Stomach smooth muscle (tissue), 2 donors: Measurements from ENCODE around the gene DHRSX.
"Not testable (repeated sequence)": the region's sequence is repeated elsewhere in the genome, so short reads cannot be mapped to it uniquely, and the experiment has no call there.

ENCODE experiments used
- H3K27ac ChIP-seq: one replicate; pipeline ENCODE4 v1.7.0; 2013; ENCODE audit warnings: mild to moderate bottlenecking, low read length, inconsistent platforms
- H3K27me3 ChIP-seq, 2 donors: one replicate each; pipeline ENCODE4 v1.7.0; 2013; ENCODE audit warnings: low read length in 2 of 2; ENCODE audit not compliant: insufficient read depth in 2 of 2, control insufficient read depth in 1 of 2
- H3K36me3 ChIP-seq, 2 donors: one replicate each; pipeline ENCODE4 v1.7.0; 2013; ENCODE audit warnings: low read length in 2 of 2; ENCODE audit not compliant: control insufficient read depth in 2 of 2, insufficient read depth in 2 of 2
- H3K4me1 ChIP-seq: one replicate; pipeline ENCODE4 v1.7.0; 2013; ENCODE audit warnings: low read length; ENCODE audit not compliant: control insufficient read depth, insufficient read depth
- H3K4me3 ChIP-seq, 2 donors: one replicate each; pipeline ENCODE4 v1.7.0; 2013; ENCODE audit warnings: low read length in 2 of 2
- H3K9ac ChIP-seq, 2 donors: one replicate each; pipeline ENCODE4 v1.7.0; 2013; ENCODE audit warnings: low read length in 2 of 2, mild to moderate bottlenecking in 1 of 2
- H3K9me3 ChIP-seq, 2 donors: one replicate each; pipeline ENCODE4 v1.7.0; 2013; ENCODE audit warnings: low read length in 2 of 2; ENCODE audit not compliant: control insufficient read depth in 2 of 2
- donor health status: healthy.
- donor health status: Pancreatic carcinoma.

Gene DHRSX

GRCh38 chrX:2313864-2314640 lies 186.7 kb downstream of the DHRSX start:
- no peak overlapping the region for H3K4me3 ChIP-seq
- peaks cover 0 to 6% of the 10 kb centered on the region in 2 donors for H3K9me3 ChIP-seq
- no peaks in the 10 kb centered on the region for H3K4me1 ChIP-seq
- H3K9ac ChIP-seq = no peak overlapping the region
- no peaks in the 10 kb centered on the region for H3K36me3 ChIP-seq
- no peak overlapping the region for H3K27ac ChIP-seq
- no peaks in the 10 kb centered on the region for H3K27me3 ChIP-seq

- not testable (repeated sequence) for H3K4me3 ChIP-seq, H3K27ac ChIP-seq, H3K9ac ChIP-seq, H3K27me3 ChIP-seq, H3K4me1 ChIP-seq, H3K9me3 ChIP-seq, H3K36me3 ChIP-seq
These were observed 188.7 kb downstream of the DHRSX start for GRCh38 chrX:2312061-2312591.

- H3K36me3 ChIP-seq = no peaks in the 10 kb centered on the region
- no peak overlapping the region for H3K9ac ChIP-seq
These were observed 189.3 kb downstream of the DHRSX start for GRCh38 chrX:2311501-2311900.

GRCh38 chrX:2301901-2302300 lies 198.9 kb downstream of the DHRSX start:
- H3K9ac ChIP-seq = no peak overlapping the region
- no peak overlapping the region for H3K27ac ChIP-seq
- no peak overlapping the region for H3K4me3 ChIP-seq
- no peaks in the 10 kb centered on the region for H3K9me3 ChIP-seq
- no peaks in the 10 kb centered on the region for H3K27me3 ChIP-seq
- H3K36me3 ChIP-seq = no peaks in the 10 kb centered on the region
- no peaks in the 10 kb centered on the region for H3K4me1 ChIP-seq

More at GRCh38 chrX:2311501-2311900, 189.3 kb downstream of the DHRSX start:
- H3K4me1 ChIP-seq = no peaks in the 10 kb centered on the region
- H3K9me3 ChIP-seq = peaks cover 0 to 6% of the 10 kb centered on the region in 2 donors
- H3K27me3 ChIP-seq = no peaks in the 10 kb centered on the region
- no peak overlapping the region for H3K27ac ChIP-seq
- H3K4me3 ChIP-seq = no peak overlapping the region

- Histone ChIP-seq H3K36me3 (no peaks in the 10 kb centered on the region), H3K9ac (no peak overlapping the region), H3K9me3 (peaks cover 0 to 7% of the 10 kb centered on the region in 2 donors), H3K4me1 (no peaks in the 10 kb centered on the region), H3K27ac (no peak overlapping the region), H3K4me3 (no peak overlapping the region), H3K27me3 (no peaks in the 10 kb centered on the region)
These were observed 200.9 kb downstream of the DHRSX start for GRCh38 chrX:2299871-2300270.

GRCh38 chrX:2286731-2287130 lies 214.0 kb downstream of the DHRSX start:
- H3K36me3 ChIP-seq = peaks cover 6% of the 10 kb centered on the region in 2 donors

GRCh38 chrX:2284601-2285000 lies 216.2 kb downstream of the DHRSX start:
- Histone ChIP-seq H3K36me3 (peaks cover 0 to 4% of the 10 kb centered on the region in 2 donors), H3K4me1 (no peaks in the 10 kb centered on the region), H3K9ac (no peak overlapping the region), H3K4me3 (no peak overlapping the region), H3K27ac (no peak overlapping the region), H3K9me3 (no peaks in the 10 kb centered on the region), H3K27me3 (no peaks in the 10 kb centered on the region)

More at GRCh38 chrX:2286731-2287130, 214.0 kb downstream of the DHRSX start:
- Histone ChIP-seq H3K4me3 (no peak overlapping the region), H3K27ac (no peak overlapping the region), H3K9me3 (no peaks in the 10 kb centered on the region), H3K27me3 (no peaks in the 10 kb centered on the region), H3K4me1 (no peaks in the 10 kb centered on the region), H3K9ac (no peak overlapping the region)

- Histone ChIP-seq H3K27me3 (no peaks in the 10 kb centered on the region), H3K36me3 (no peaks in the 10 kb centered on the region), H3K4me1 (no peaks in the 10 kb centered on the region), H3K9me3 (no peaks in the 10 kb centered on the region), H3K9ac (no peak overlapping the region), H3K4me3 (no peak overlapping the region), H3K27ac (no peak overlapping the region)
These were observed 216.6 kb downstream of the DHRSX start for GRCh38 chrX:2284133-2284532.

GRCh38 chrX:2283111-2283859 lies 217.5 kb downstream of the DHRSX start:
- no peaks in the 10 kb centered on the region for H3K36me3 ChIP-seq
- H3K27me3 ChIP-seq = no peaks in the 10 kb centered on the region
- no peak overlapping the region for H3K27ac ChIP-seq
- no peak overlapping the region for H3K9ac ChIP-seq
- H3K4me3 ChIP-seq = no peak overlapping the region
- no peaks in the 10 kb centered on the region for H3K9me3 ChIP-seq
- no peaks in the 10 kb centered on the region for H3K4me1 ChIP-seq

- H3K36me3 ChIP-seq = no peaks in the 10 kb centered on the region
These were observed 218.2 kb downstream of the DHRSX start for GRCh38 chrX:2282490-2283090.

More at GRCh38 chrX:2282490-2283090, 218.2 kb downstream of the DHRSX start:
- Histone ChIP-seq H3K4me1 (no peaks in the 10 kb centered on the region), H3K27ac (no peak overlapping the region), H3K9ac (no peak overlapping the region), H3K27me3 (no peaks in the 10 kb centered on the region), H3K4me3 (no peak overlapping the region), H3K9me3 (no peaks in the 10 kb centered on the region)
